DOHH2 (cell line): ENCODE measurements around the gene XPC.

Source experiments
- CTCF ChIP-seq: fragments of 200-600 bp; sonication (generic); IDR thresholded peaks from one replicate; pipeline ENCODE4 v1.5.1; 2014; ENCODE audit warnings: antibody characterized with exemption, mild to moderate bottlenecking, low read depth, low read length; ENCODE audit not compliant: poor library complexity, severe bottlenecking
- EZH2phosphoT487 ChIP-seq: fragments of 200-600 bp; sonication (generic); IDR thresholded peaks from 2 replicates; pipeline ENCODE4 v1.6.1; 2017; ENCODE audit warnings: borderline replicate concordance, mild to moderate bottlenecking, antibody characterized with exemption, low read length, moderate library complexity, mixed read lengths

GRCh38 chr3:14161282-14161681 lies 17.1 kb downstream of the XPC start:
- TF ChIP-seq CTCF (no peak), EZH2phosphoT487 (no peak)
